Hepatocyte (in vitro differentiated cells): ENCODE measurements around the gene GIMAP5. TPM values are rescaled to one million over a fixed set of nuclear protein-coding genes. Genes with fewer than 3 reads are reported as not detected.
"Not testable (repeated sequence)": the region's sequence is repeated elsewhere in the genome, so short reads cannot be mapped to it uniquely, and the experiment has no call there.

Source experiments
- DNase-seq: peaks from one replicate; pipeline ENCODE4 v3.0.0-alpha.2; 2016; ENCODE audit warnings: low spot score
- H2AFZ ChIP-seq: fragments of 200-600 bp; sonication (generic); 2 replicates; pipeline ENCODE4 v1.6.0; 2016; ENCODE audit warnings: antibody characterized with exemption, mild to moderate bottlenecking
- H3K27ac ChIP-seq: fragments of 200-600 bp; sonication (generic); 2 replicates; pipeline ENCODE4 v1.5.1; 2016; ENCODE audit warnings: mild to moderate bottlenecking
- H3K27me3 ChIP-seq: fragments of 200-600 bp; sonication (generic); 2 replicates; pipeline ENCODE4 v1.6.1; 2016
- H3K36me3 ChIP-seq: fragments of 200-600 bp; sonication (generic); replicated peaks from 2 replicates; pipeline ENCODE4 v1.5.1; 2016; ENCODE audit warnings: low read depth; ENCODE audit not compliant: insufficient read depth
- H3K4me1 ChIP-seq: fragments of 200-600 bp; sonication (generic); 2 replicates; pipeline ENCODE4 v1.5.1; 2016; ENCODE audit warnings: mild to moderate bottlenecking, moderate library complexity; ENCODE audit not compliant: insufficient read depth
- H3K4me2 ChIP-seq: fragments of 200-600 bp; sonication (generic); 2 replicates; pipeline ENCODE4 v1.6.0; 2016
- H3K4me3 ChIP-seq: fragments of 200-600 bp; sonication (generic); 2 replicates; pipeline ENCODE4 v1.5.1; 2016; ENCODE audit warnings: mild to moderate bottlenecking
- H3K79me2 ChIP-seq: fragments of 200-600 bp; sonication (generic); 2 replicates; pipeline ENCODE4 v1.6.0; 2017; ENCODE audit warnings: mild to moderate bottlenecking
- H3K9me2 ChIP-seq: fragments of 200-600 bp; sonication (generic); replicated peaks from 2 replicates; pipeline ENCODE4 v1.6.0; 2017; ENCODE audit warnings: mild to moderate bottlenecking; ENCODE audit not compliant: insufficient read depth
- H3K9me3 ChIP-seq: fragments of 200-600 bp; sonication (generic); 2 replicates; pipeline ENCODE4 v1.5.1; 2016; ENCODE audit warnings: low read depth, mild to moderate bottlenecking
- H4K20me1 ChIP-seq: fragments of 200-600 bp; sonication (generic); 2 replicates; pipeline ENCODE4 v1.6.0; 2016; ENCODE audit warnings: mild to moderate bottlenecking; ENCODE audit not compliant: insufficient read depth, poor library complexity, severe bottlenecking
- CTCF ChIP-seq: fragments of 200-600 bp; sonication (generic); IDR thresholded peaks from 2 replicates; pipeline ENCODE4 v1.5.1; 2016; ENCODE audit warnings: antibody characterized with exemption, mild to moderate bottlenecking; ENCODE audit not compliant: poor library complexity
- EZH2 ChIP-seq: fragments of 200-600 bp; sonication (generic); IDR thresholded peaks from 2 replicates; pipeline ENCODE4 v1.6.1; 2016; ENCODE audit warnings: antibody characterized with exemption, mild to moderate bottlenecking, borderline replicate concordance
- EZH2phosphoT487 ChIP-seq: fragments of 200-600 bp; sonication (generic); IDR thresholded peaks from one replicate; pipeline ENCODE4 v1.6.1; 2018; ENCODE audit warnings: antibody characterized with exemption, mild to moderate bottlenecking, low read depth, moderate library complexity; ENCODE audit not compliant: unreplicated experiment, severe bottlenecking
- WGBS: methylation state at CpG from one replicate; pipeline ENCODE4 v1.1.6; 2016; ENCODE audit warnings: low lambda C conversion rate; ENCODE audit errors: missing lambda C conversion rate; 5-methylcytosine and 5-hydroxymethylcytosine counted together
- polyA plus RNA-seq: library from polyadenylated mRNA; unstranded; fragments of >200 nt; fragmentation: Nextera tagmentation; extraction: Ambion mirVana; gene quantifications from 2 replicates; pipeline ENCODE4 v1.2.1, GENCODE V29; 2016
- total RNA-seq: library from RNA; depleted of rRNA; stranded (reverse); fragments of >200 nt; gene quantifications from 2 replicates; pipeline ENCODE4 v1.2.3, GENCODE V29; 2014

Gene GIMAP5
- total and polyA plus RNA-seq, 2 experiments from 2014 or later: 0.40 to 0.79 TPM

GRCh38 chr7:150766334-150766709 lies 29.1 kb downstream of the GIMAP5 start:
- H3K79me2 ChIP-seq: no peaks in the 10 kb centered on the region
- no peak for TF ChIP-seq CTCF
- TF ChIP-seq EZH2: no peak
- TF ChIP-seq EZH2phosphoT487: no peak
- no peak overlapping the region for H3K27ac ChIP-seq
- no peak for DNase-seq
- H2AFZ ChIP-seq: no peak overlapping the region
- H3K9me2 ChIP-seq: no peaks in the 10 kb centered on the region
- H3K4me3 ChIP-seq: no peak overlapping the region
- no peaks in the 10 kb centered on the region for H3K27me3 ChIP-seq
- H3K4me2 ChIP-seq: no peak overlapping the region
- no peaks in the 10 kb centered on the region for H3K9me3 ChIP-seq
- no peaks in the 10 kb centered on the region for H3K36me3 ChIP-seq
- no peaks in the 10 kb centered on the region for H4K20me1 ChIP-seq
- no peaks in the 10 kb centered on the region for H3K4me1 ChIP-seq

- no peak overlapping the region for H3K4me3 ChIP-seq
Measured at GRCh38 chr7:150769768-150770167, 32.5 kb downstream of the GIMAP5 start.

GRCh38 chr7:150774131-150774530 lies 36.9 kb downstream of the GIMAP5 start:
- not testable (repeated sequence) for H3K9me2 ChIP-seq, H3K4me2 ChIP-seq, H3K27ac ChIP-seq, DNase-seq, H3K36me3 ChIP-seq, H2AFZ ChIP-seq, H3K9me3 ChIP-seq, H3K4me1 ChIP-seq, H3K27me3 ChIP-seq, H3K4me3 ChIP-seq, H3K79me2 ChIP-seq, H4K20me1 ChIP-seq
- 67% methylated on average over 1 of the region's 1 CpG for WGBS

More at GRCh38 chr7:150769768-150770167, 32.5 kb downstream of the GIMAP5 start:
- TF ChIP-seq EZH2phosphoT487 (no peak), CTCF (no peak), EZH2 (no peak)
- Histone ChIP-seq H3K9me2 (no peaks in the 10 kb centered on the region), H3K4me1 (no peaks in the 10 kb centered on the region), H4K20me1 (no peaks in the 10 kb centered on the region), H3K9me3 (no peaks in the 10 kb centered on the region), H3K79me2 (no peaks in the 10 kb centered on the region), H3K36me3 (no peaks in the 10 kb centered on the region), H3K27me3 (no peaks in the 10 kb centered on the region), H3K27ac (no peak overlapping the region), H3K4me2 (no peak overlapping the region), H2AFZ (no peak overlapping the region)
- no peak for DNase-seq
- WGBS: 76% methylated on average over 4 of the region's 4 CpGs

- Histone ChIP-seq H3K9me3 (no peaks in the 10 kb centered on the region), H3K4me1 (peaks cover 12% of the 10 kb centered on the region), H3K36me3 (no peaks in the 10 kb centered on the region), H3K9me2 (no peaks in the 10 kb centered on the region), H3K27ac (no peak overlapping the region), H4K20me1 (no peaks in the 10 kb centered on the region), H2AFZ (no peak overlapping the region), H3K4me2 (no peak overlapping the region), H3K79me2 (no peaks in the 10 kb centered on the region), H3K4me3 (no peak overlapping the region), H3K27me3 (no peaks in the 10 kb centered on the region)
- DNase-seq: no peak
- WGBS: 52% methylated on average over 8 of the region's 8 CpGs
- TF ChIP-seq EZH2: no peak
- no peak for TF ChIP-seq EZH2phosphoT487
- no peak for TF ChIP-seq CTCF
Measured at GRCh38 chr7:150778014-150778737, 41.0 kb downstream of the GIMAP5 start.
